ENCODE data around the gene FERD3L. TPM values are rescaled to one million over a fixed set of nuclear protein-coding genes. Genes with fewer than 3 reads are reported as not detected.
A peak's percentile ranks its signal among the peaks of the same experiment; 100 is the strongest.

Gene FERD3L
- total and polyA plus RNA-seq, 2 donors (not counting 3 experiments of a cell fraction or from before 2014, with no cell fraction given) = not detected

GRCh38 chr7:19113002-19113350 is 32.2 kb downstream of the FERD3L start:
- Histone ChIP-seq H3K36me3 (ENCODE audit: control insufficient read depth in 2 of 2, extremely low read depth in 1 of 2, insufficient read depth in 2 of 2, low read length in 2 of 2) (no peaks in the 10 kb centered on the region), H3K9me3 (replicated peaks; ENCODE audit: control insufficient read depth, insufficient read depth, low read length) (no peaks in the 10 kb centered on the region), H3K9ac (replicated peaks; ENCODE audit: extremely low read depth, insufficient read depth, low read length) (no peak overlapping the region), H3K4me2 (ENCODE audit: insufficient read depth, low read length) (no peak overlapping the region), H4K20me1 (replicated peaks; ENCODE audit: control insufficient read depth, extremely low read depth, insufficient read depth, low read length) (no peaks in the 10 kb centered on the region), H3K27ac (ENCODE audit: insufficient read depth, low read depth, low read length) (no peak overlapping the region), H3K27me3 (ENCODE audit: control insufficient read depth in 2 of 2, insufficient read depth in 2 of 2, low read length in 2 of 2) (peaks cover 80 to 94% of the 10 kb centered on the region in 2 experiments), H3K4me1 (ENCODE audit: control insufficient read depth, extremely low read depth, insufficient read depth, low read length) (peaks cover 9% of the 10 kb centered on the region), H3K4me3 (replicated peaks in 1 of 3; ENCODE audit: insufficient read depth in 1 of 3, low read depth in 1 of 3, low read length in 3 of 3) (no peak overlapping the region), H3K79me2 (ENCODE audit: control insufficient read depth, insufficient read depth, low read length) (no peaks in the 10 kb centered on the region), H3K9me1 (replicated peaks; ENCODE audit: control insufficient read depth, extremely low read depth, insufficient read depth, low read length) (no peaks in the 10 kb centered on the region), H2AFZ (ENCODE audit: low read depth, low read length) (no peak overlapping the region)
- FAIRE-seq (no peak), DNase-seq (ENCODE audit: low read depth, low spot score) (no peak)
- ChIA-PET POLR2A (no interaction called here), CTCF (interaction anchor here (0.7 to 1.4 kb wide), 4 partner anchors 9 to 553 kb away, joined by 3 to 6 read pairs (median 3); no protein-coding TSS in a partner anchor)
- no TSS peak for BruUV-seq (replicated peaks)
- TF ChIP-seq POLR2AphosphoS5 (IDR thresholded peaks at IDR 0.05; ENCODE audit: insufficient read depth, low read depth, low read length) = no peak
- no peak for TF ChIP-seq JUN (IDR thresholded peaks at IDR 0.05; ENCODE audit: borderline replicate concordance, insufficient read depth, insufficient read length, low read depth)
- no peak for TF ChIP-seq MAX (IDR thresholded peaks at IDR 0.05; ENCODE audit: insufficient read depth, insufficient read length)
- TF ChIP-seq MYC (IDR thresholded peaks at IDR 0.05; ENCODE audit: low read depth, low read length) = no peak
- TF ChIP-seq EZH2 (IDR thresholded peaks at IDR 0.05; ENCODE audit: borderline replicate concordance, low read depth, low read length, severe bottlenecking) = no peak
- no peak for TF ChIP-seq GATA2 (IDR thresholded peaks at IDR 0.05; ENCODE audit: insufficient read depth, insufficient read length, low read depth, low read length)
- intact Hi-C loops (cut with micrococcal nuclease) (no loop called here), dilution Hi-C loops (cut with MboI; ENCODE audit: extremely low pct_ligation_motif_present, low sequenced_read_pairs) (no loop called here)

- H3K4me3 ChIP-seq (replicated peaks in 1 of 3; ENCODE audit: insufficient read depth in 1 of 3, low read depth in 1 of 3, low read length in 3 of 3) = no peak overlapping the region
- H3K27me3 ChIP-seq (ENCODE audit: control insufficient read depth in 2 of 2, insufficient read depth in 2 of 2, low read length in 2 of 2) = peaks cover 81 to 94% of the 10 kb centered on the region in 2 experiments
- no peak overlapping the region for H3K4me2 ChIP-seq (ENCODE audit: insufficient read depth, low read length)
- peaks cover 13% of the 10 kb centered on the region for H3K4me1 ChIP-seq (ENCODE audit: control insufficient read depth, extremely low read depth, insufficient read depth, low read length)
- H2AFZ ChIP-seq (ENCODE audit: low read depth, low read length) = no peak overlapping the region
- DNase-seq (ENCODE audit: low read depth, low spot score) = no peak
- ChIA-PET POLR2A (no interaction called here), CTCF (interaction anchor here (0.7 to 1.4 kb wide), 2 partner anchors 10 to 419 kb away, joined by 3 to 6 read pairs; no protein-coding TSS in a partner anchor)
- no peaks in the 10 kb centered on the region for H3K9me1 ChIP-seq (replicated peaks; ENCODE audit: control insufficient read depth, extremely low read depth, insufficient read depth, low read length)
- BruUV-seq (replicated peaks) = no TSS peak
- H3K36me3 ChIP-seq (ENCODE audit: control insufficient read depth in 2 of 2, extremely low read depth in 1 of 2, insufficient read depth in 2 of 2, low read length in 2 of 2) = no peaks in the 10 kb centered on the region
- no peak for TF ChIP-seq JUN (IDR thresholded peaks at IDR 0.05; ENCODE audit: borderline replicate concordance, insufficient read depth, insufficient read length, low read depth)
- TF ChIP-seq MYC (IDR thresholded peaks at IDR 0.05; ENCODE audit: low read depth, low read length) = no peak
- no peak for TF ChIP-seq POLR2A (IDR thresholded peaks at IDR 0.05; ENCODE audit: low read depth, low read length)
- TF ChIP-seq CTCF (IDR thresholded peaks at IDR 0.05; ENCODE audit: extremely low read depth in 1 of 2, insufficient read depth in 1 of 2, low read depth in 1 of 2, low read length in 2 of 2) = no peak
- TF ChIP-seq POLR2AphosphoS5 (IDR thresholded peaks at IDR 0.05; ENCODE audit: insufficient read depth, low read depth, low read length) = no peak
- peak; percentile 95 for TF ChIP-seq EZH2 (IDR thresholded peaks at IDR 0.05; ENCODE audit: borderline replicate concordance, low read depth, low read length, severe bottlenecking)
- TF ChIP-seq FOS (IDR thresholded peaks at IDR 0.05; ENCODE audit: borderline replicate concordance, insufficient read depth, low read length) = no peak
- no peaks in the 10 kb centered on the region for H4K20me1 ChIP-seq (replicated peaks; ENCODE audit: control insufficient read depth, extremely low read depth, insufficient read depth, low read length)
- dilution Hi-C loops (cut with MboI; ENCODE audit: extremely low pct_ligation_motif_present, low sequenced_read_pairs) = no loop called here
- FAIRE-seq = no peak
- H3K79me2 ChIP-seq (ENCODE audit: control insufficient read depth, insufficient read depth, low read length) = no peaks in the 10 kb centered on the region
- H3K9ac ChIP-seq (replicated peaks; ENCODE audit: extremely low read depth, insufficient read depth, low read length) = no peak overlapping the region
- H3K27ac ChIP-seq (ENCODE audit: insufficient read depth, low read depth, low read length) = no peak overlapping the region
- intact Hi-C loops (cut with micrococcal nuclease) = no loop called here
- no peaks in the 10 kb centered on the region for H3K9me3 ChIP-seq (replicated peaks; ENCODE audit: control insufficient read depth, insufficient read depth, low read length)
These were observed 32.8 kb downstream of the FERD3L start for GRCh38 chr7:19112274-19113001.

Measured in endothelial cell of umbilical vein (primary cell).